Measurements from ENCODE around the gene CDH5.

DNA sequence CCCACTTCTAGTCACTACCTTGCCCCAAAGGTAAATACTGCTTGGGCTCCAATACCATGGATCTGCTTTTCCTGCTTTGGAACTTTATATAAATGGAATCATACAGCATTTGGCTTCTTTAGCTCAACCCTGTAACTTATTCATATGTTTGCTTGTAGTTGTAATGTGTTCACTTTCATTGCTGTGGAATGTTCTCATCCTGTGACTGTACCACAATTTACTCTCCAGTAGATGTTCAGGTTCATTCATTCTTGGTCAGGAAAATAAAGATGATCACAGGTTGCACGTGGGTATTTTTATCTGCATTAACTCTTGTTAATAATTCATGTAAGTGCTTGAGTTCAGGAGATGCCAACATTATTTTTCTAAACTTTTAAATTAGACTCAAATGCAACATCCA is 53.9 kb downstream of the CDH5 start:
- TF ChIP-seq, protein P1, sequence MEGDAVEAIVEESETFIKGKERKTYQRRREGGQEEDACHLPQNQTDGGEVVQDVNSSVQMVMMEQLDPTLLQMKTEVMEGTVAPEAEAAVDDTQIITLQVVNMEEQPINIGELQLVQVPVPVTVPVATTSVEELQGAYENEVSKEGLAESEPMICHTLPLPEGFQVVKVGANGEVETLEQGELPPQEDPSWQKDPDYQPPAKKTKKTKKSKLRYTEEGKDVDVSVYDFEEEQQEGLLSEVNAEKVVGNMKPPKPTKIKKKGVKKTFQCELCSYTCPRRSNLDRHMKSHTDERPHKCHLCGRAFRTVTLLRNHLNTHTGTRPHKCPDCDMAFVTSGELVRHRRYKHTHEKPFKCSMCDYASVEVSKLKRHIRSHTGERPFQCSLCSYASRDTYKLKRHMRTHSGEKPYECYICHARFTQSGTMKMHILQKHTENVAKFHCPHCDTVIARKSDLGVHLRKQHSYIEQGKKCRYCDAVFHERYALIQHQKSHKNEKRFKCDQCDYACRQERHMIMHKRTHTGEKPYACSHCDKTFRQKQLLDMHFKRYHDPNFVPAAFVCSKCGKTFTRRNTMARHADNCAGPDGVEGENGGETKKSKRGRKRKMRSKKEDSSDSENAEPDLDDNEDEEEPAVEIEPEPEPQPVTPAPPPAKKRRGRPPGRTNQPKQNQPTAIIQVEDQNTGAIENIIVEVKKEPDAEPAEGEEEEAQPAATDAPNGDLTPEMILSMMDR (IDR thresholded peaks at IDR 0.05; ENCODE audit: extremely low read depth in 1 of 2, insufficient read depth in 1 of 2, low read depth in 1 of 2, low read length in 2 of 2): no peak
- TF ChIP-seq POLR2A (IDR thresholded peaks at IDR 0.05; ENCODE audit: low read depth, low read length) (no peak), POLR2AphosphoS5 (IDR thresholded peaks at IDR 0.05; ENCODE audit: insufficient read depth, low read depth, low read length) (no peak), EZH2 (IDR thresholded peaks at IDR 0.05; ENCODE audit: borderline replicate concordance, low read depth, low read length, severe bottlenecking) (no peak)
- TF ChIP-seq, protein P2, sequence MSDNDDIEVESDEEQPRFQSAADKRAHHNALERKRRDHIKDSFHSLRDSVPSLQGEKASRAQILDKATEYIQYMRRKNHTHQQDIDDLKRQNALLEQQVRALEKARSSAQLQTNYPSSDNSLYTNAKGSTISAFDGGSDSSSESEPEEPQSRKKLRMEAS (IDR thresholded peaks at IDR 0.05; ENCODE audit: insufficient read depth, insufficient read length): no peak

All from endothelial cell of umbilical vein (primary cell).